Measurements from ENCODE around the gene ITM2A.

The ITM2A gene

GRCh38 chrX:79366556-79366872 is 620 bp downstream of the ITM2A start:
- no peak overlapping the region for H3K27ac ChIP-seq

GRCh38 chrX:79365591-79365990 is 1.5 kb downstream of the ITM2A start:
- no peak overlapping the region for H3K27ac ChIP-seq

More at GRCh38 chrX:79366556-79366872, 620 bp downstream of the ITM2A start:
- no peak for TF ChIP-seq ZFX (IDR thresholded peaks at IDR 0.05; ENCODE audit: borderline replicate concordance)

DNA sequence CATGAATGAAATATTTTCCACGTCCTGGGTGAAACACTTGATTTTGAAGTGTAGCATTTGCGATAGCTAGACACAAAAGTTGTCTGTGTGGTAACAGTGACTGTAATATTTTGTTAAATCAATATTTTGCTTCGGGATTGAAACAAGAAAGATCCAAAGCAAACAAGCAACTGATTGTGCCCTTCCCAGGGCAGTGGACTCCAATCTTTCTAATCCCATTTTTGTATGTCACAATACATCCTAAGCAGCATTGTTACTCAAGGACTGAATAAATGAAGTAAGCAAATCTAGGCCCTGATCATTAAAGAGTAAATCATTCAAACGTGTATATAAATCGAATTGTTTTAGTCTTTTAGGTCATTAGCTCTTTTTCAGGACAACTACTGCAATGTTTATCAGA is 2.8 kb downstream of the ITM2A start:
- TF ChIP-seq, protein P1, sequence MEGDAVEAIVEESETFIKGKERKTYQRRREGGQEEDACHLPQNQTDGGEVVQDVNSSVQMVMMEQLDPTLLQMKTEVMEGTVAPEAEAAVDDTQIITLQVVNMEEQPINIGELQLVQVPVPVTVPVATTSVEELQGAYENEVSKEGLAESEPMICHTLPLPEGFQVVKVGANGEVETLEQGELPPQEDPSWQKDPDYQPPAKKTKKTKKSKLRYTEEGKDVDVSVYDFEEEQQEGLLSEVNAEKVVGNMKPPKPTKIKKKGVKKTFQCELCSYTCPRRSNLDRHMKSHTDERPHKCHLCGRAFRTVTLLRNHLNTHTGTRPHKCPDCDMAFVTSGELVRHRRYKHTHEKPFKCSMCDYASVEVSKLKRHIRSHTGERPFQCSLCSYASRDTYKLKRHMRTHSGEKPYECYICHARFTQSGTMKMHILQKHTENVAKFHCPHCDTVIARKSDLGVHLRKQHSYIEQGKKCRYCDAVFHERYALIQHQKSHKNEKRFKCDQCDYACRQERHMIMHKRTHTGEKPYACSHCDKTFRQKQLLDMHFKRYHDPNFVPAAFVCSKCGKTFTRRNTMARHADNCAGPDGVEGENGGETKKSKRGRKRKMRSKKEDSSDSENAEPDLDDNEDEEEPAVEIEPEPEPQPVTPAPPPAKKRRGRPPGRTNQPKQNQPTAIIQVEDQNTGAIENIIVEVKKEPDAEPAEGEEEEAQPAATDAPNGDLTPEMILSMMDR (IDR thresholded peaks at IDR 0.05), result no peak
- no peak for TF ChIP-seq ZFX (IDR thresholded peaks at IDR 0.05; ENCODE audit: borderline replicate concordance)
- no peak overlapping the region for H3K27ac ChIP-seq

More at GRCh38 chrX:79365591-79365990, 1.5 kb downstream of the ITM2A start:
- TF ChIP-seq, protein P1 (IDR thresholded peaks at IDR 0.05), result no peak
- TF ChIP-seq ZFX (IDR thresholded peaks at IDR 0.05; ENCODE audit: borderline replicate concordance), result no peak

DNA sequence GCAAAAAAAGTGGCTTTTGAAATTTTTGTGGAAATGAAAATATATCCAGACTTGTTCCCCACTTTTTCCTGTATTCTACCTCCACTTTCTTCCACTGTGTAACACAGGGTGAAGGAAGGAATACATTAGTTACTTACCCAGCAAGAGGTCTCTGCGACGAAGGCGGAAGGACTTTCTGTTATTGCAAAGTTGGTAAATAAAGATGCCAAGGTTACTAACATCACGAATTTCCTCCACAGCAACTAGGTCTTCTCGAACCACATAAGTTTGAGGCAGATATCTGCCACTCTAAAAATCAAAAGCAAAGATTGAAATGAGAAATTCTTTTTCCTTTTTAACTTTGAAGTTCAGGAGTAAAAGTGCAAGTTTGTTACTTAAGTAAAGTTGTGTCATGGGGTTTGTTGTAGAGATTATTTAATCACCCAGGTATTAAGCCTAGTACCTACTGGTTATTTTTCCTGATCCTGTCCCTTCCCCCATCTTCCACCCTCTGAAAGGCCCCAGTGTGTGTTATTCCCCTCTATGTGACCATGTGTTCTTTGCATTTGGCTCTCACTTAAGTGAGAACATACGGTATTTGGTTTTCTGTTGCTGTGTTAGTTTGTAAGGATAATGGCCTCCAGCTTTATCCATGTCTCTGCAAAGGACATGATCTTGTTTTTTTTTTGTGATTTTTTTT is 5.8 kb downstream of the ITM2A start:
- no peak for TF ChIP-seq ZFX (IDR thresholded peaks at IDR 0.05; ENCODE audit: borderline replicate concordance)
- TF ChIP-seq, protein P1 (IDR thresholded peaks at IDR 0.05), result no peak
- no peak overlapping the region for H3K27ac ChIP-seq

- TF ChIP-seq, protein P1 (IDR thresholded peaks at IDR 0.05), result no peak
- TF ChIP-seq ZFX (IDR thresholded peaks at IDR 0.05; ENCODE audit: borderline replicate concordance), result no peak
- H3K27ac ChIP-seq, result no peak overlapping the region
Measured at GRCh38 chrX:79336869-79337815, 30.0 kb downstream of the ITM2A start.

- TF ChIP-seq, protein P1 (IDR thresholded peaks at IDR 0.05), result no peak
- no peak for TF ChIP-seq ZFX (IDR thresholded peaks at IDR 0.05; ENCODE audit: borderline replicate concordance)
- no peak overlapping the region for H3K27ac ChIP-seq
Measured at GRCh38 chrX:79330022-79330421, 37.1 kb downstream of the ITM2A start.

GRCh38 chrX:79325263-79325958 is 41.7 kb downstream of the ITM2A start:
- no peak overlapping the region for H3K27ac ChIP-seq
- no peak for TF ChIP-seq ZFX (IDR thresholded peaks at IDR 0.05; ENCODE audit: borderline replicate concordance)
- TF ChIP-seq, protein P1 (IDR thresholded peaks at IDR 0.05), result no peak

All from 22Rv1 (cell line).